Gastrocnemius medialis (tissue), 4 donors: ENCODE measurements around the gene PDZD7.

ENCODE experiments used
- CTCF ChIP-seq, 5 experiments: fragments of 450-650 bp in 3 of 5; fragments of 200-600 bp in 2 of 5; sonication (generic) in 2 of 5; IDR thresholded peaks in 4 of 5; conservative IDR thresholded peaks in 1 of 5; 1 replicate in 4 of 5; 2 replicates in 1 of 5; pipeline ENCODE4 v1.5.1; 2016 to 2019; ENCODE audit warnings: antibody characterized with exemption in 5 of 5, mild to moderate bottlenecking in 3 of 5, moderate library complexity in 3 of 5
- POLR2A ChIP-seq, 2 donors: fragments of 450-650 bp; IDR thresholded peaks; one replicate each; pipeline ENCODE4 v1.6.1; 2017; ENCODE audit warnings: antibody characterized with exemption in 2 of 2, mild to moderate bottlenecking in 2 of 2, moderate library complexity in 2 of 2

GRCh38 chr10:101070098-101070497, 39.2 kb upstream of the PDZD7 start:
- TF ChIP-seq CTCF (IDR thresholded peaks at IDR 0.05 in 4 of 5, conservative IDR thresholded peaks at IDR 0.05 in 1 of 5) (no peak), POLR2A (IDR thresholded peaks at IDR 0.05) (no peak)
